Prostate gland (tissue), 2 donors: ENCODE measurements around the gene ANKS1B. TPM values are rescaled to one million over a fixed set of nuclear protein-coding genes. Genes with fewer than 3 reads are reported as not detected.
"Not testable (repeated sequence)": the region's sequence is repeated elsewhere in the genome, so short reads cannot be mapped to it uniquely, and the experiment has no call there.

ENCODE experiments used
- DNase-seq: peaks from one replicate; pipeline ENCODE4 v3.0.0-alpha.2; 2019; ENCODE audit warnings: low spot score
- H3K27ac ChIP-seq, 2 donors: fragments of 200-600 bp; sonication (generic); 2 replicates each; pipeline ENCODE4 v1.5.1; 2017 to 2019
- H3K27me3 ChIP-seq: fragments of 200-600 bp; sonication (generic); replicated peaks from 2 replicates; pipeline ENCODE4 v1.5.1; 2019; ENCODE audit not compliant: insufficient read depth
- H3K36me3 ChIP-seq, 2 donors: fragments of 200-600 bp; sonication (generic); 1 replicate in 1 of 2; 2 replicates in 1 of 2; pipeline versions ENCODE4 v1.5.1 to v1.8.1; 2017 to 2019
- H3K4me1 ChIP-seq: fragments of 200-600 bp; sonication (generic); replicated peaks from 2 replicates; pipeline ENCODE4 v1.5.1; 2019
- H3K4me3 ChIP-seq, 2 donors: fragments of 200-600 bp; sonication (generic); 2 replicates each; pipeline ENCODE4 v1.5.1; 2017 to 2019
- H3K9me3 ChIP-seq: fragments of 200-600 bp; sonication (generic); 2 replicates; pipeline ENCODE4 v1.5.1; 2017
- POLR2A ChIP-seq: fragments of 450-650 bp; IDR thresholded peaks from one replicate; pipeline ENCODE4 v1.6.1; 2016; ENCODE audit warnings: antibody characterized with exemption, mild to moderate bottlenecking
- POLR2AphosphoS5 ChIP-seq: sonication (generic); formaldehyde crosslinking; IDR thresholded peaks from one replicate; pipeline ENCODE4 v1.6.1; 2017; ENCODE audit warnings: antibody characterized with exemption
- WGBS: methylation state at CpG from one replicate; pipeline ENCODE4 v1.1.5; 2018; 5-methylcytosine and 5-hydroxymethylcytosine counted together
- intact Hi-C: fragments of 100-400 bp; cut with DNase I; formaldehyde crosslinking; loops from one replicate; pipeline ENCODE4 v1.14.2; 2022
- total RNA-seq, 2 donors: library from RNA; depleted of rRNA; stranded (reverse); fragments of >200 nt; gene quantifications; one replicate each; pipeline ENCODE4 v1.1.0, GENCODE V29; 2016
- TF ChIP-seq, protein P1 (sequence below), 4 experiments: fragments of 200-600 bp in 2 of 4; fragments of 450-650 bp in 2 of 4; sonication (generic) in 2 of 4; IDR thresholded peaks; 1 replicate in 3 of 4; 2 replicates in 1 of 4; pipeline ENCODE4 v1.5.1; 2016 to 2019; ENCODE audit warnings: antibody characterized with exemption in 4 of 4, mild to moderate bottlenecking in 2 of 4, moderate library complexity in 2 of 4

Gene ANKS1B
- total RNA-seq, 2 donors from 2014 or later = 13.0 to 17.4 TPM

DNA sequence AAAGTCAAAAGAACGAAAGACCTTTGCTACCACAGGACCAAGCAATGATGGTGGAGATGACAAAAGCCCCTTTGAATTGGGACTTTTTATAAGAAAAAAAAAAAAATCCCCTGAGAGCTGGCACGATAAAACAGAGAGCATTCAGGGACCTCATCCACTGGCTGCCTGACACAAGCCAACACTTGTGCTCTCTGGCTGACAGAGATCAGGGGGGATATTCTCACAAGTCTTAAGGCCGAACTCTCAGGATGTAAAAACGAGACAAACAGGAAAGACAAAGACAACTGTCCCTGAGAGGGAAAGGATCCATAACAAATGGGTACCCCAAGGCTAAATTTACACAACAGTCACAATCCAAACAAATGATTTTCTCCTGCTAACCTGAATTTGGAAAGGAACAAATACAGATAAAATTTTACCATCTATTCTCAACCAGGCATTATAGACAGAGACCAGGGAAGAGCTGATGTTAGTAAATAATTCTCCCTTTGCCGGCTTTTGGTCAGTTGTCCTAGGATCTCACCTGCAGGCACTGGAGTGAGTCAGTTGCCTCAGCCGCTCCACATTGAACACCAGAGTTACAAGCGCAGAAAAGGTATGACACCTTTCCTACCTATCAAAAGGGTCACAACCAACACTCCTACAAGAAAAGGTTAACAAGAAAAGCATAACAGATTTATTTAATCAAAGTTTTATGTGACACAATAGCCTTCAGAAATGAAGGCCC lies 375.1 kb downstream of the ANKS1B start:
- Histone ChIP-seq H3K4me3 (no peak overlapping the region), H3K36me3 (no peaks in the 10 kb centered on the region), H3K9me3 (no peaks in the 10 kb centered on the region), H3K27me3 (no peaks in the 10 kb centered on the region), H3K4me1 (no peaks in the 10 kb centered on the region), H3K27ac (no peak overlapping the region)
- intact Hi-C loops = no loop called here
- TF ChIP-seq, protein P1, sequence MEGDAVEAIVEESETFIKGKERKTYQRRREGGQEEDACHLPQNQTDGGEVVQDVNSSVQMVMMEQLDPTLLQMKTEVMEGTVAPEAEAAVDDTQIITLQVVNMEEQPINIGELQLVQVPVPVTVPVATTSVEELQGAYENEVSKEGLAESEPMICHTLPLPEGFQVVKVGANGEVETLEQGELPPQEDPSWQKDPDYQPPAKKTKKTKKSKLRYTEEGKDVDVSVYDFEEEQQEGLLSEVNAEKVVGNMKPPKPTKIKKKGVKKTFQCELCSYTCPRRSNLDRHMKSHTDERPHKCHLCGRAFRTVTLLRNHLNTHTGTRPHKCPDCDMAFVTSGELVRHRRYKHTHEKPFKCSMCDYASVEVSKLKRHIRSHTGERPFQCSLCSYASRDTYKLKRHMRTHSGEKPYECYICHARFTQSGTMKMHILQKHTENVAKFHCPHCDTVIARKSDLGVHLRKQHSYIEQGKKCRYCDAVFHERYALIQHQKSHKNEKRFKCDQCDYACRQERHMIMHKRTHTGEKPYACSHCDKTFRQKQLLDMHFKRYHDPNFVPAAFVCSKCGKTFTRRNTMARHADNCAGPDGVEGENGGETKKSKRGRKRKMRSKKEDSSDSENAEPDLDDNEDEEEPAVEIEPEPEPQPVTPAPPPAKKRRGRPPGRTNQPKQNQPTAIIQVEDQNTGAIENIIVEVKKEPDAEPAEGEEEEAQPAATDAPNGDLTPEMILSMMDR (IDR thresholded peaks at IDR 0.05) = no peak
- no peak for TF ChIP-seq POLR2A
- TF ChIP-seq POLR2AphosphoS5 = no peak
- WGBS = 40% methylated on average over 7 of the region's 7 CpGs
- DNase-seq = no peak

DNA sequence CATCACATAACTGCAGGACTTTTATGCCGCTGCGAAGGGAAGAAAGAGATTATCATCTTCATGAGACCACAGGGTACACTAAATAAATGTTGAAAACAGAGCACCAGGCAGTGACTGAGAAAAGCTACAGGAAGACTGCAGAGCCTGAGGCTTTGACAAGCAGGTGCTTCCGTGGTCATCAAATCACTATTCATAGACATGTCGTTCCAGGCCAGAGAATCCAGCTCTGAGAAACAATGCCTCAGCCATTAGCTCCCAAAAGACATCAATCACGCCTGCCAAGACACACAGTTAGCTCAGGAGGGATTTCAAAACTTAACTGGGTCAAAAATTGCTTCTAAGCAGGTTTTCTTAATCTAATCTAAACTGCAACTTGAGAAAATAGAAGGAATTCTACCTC lies 384.3 kb downstream of the ANKS1B start:
- intact Hi-C loops = no loop called here
- DNase-seq = no peak
- TF ChIP-seq POLR2AphosphoS5 = no peak
- TF ChIP-seq, protein P1 (IDR thresholded peaks at IDR 0.05) = no peak
- no peak for TF ChIP-seq POLR2A
- WGBS = 31% methylated on average over 5 of the region's 5 CpGs
- Histone ChIP-seq H3K27ac (no peak overlapping the region), H3K4me3 (no peak overlapping the region), H3K4me1 (no peaks in the 10 kb centered on the region), H3K27me3 (no peaks in the 10 kb centered on the region), H3K9me3 (no peaks in the 10 kb centered on the region), H3K36me3 (no peaks in the 10 kb centered on the region)

GRCh38 chr12:99598785-99599184 lies 386.0 kb downstream of the ANKS1B start:
- DNase-seq = no peak
- intact Hi-C loops = no loop called here
- no peak overlapping the region for H3K27ac ChIP-seq
- H3K4me1 ChIP-seq = no peaks in the 10 kb centered on the region
- no peaks in the 10 kb centered on the region for H3K36me3 ChIP-seq
- WGBS = 94% methylated on average over 2 of the region's 2 CpGs
- no peaks in the 10 kb centered on the region for H3K27me3 ChIP-seq
- no peak overlapping the region for H3K4me3 ChIP-seq
- TF ChIP-seq POLR2A (no peak), POLR2AphosphoS5 (no peak)
- TF ChIP-seq, protein P1 (IDR thresholded peaks at IDR 0.05) = no peak
- no peaks in the 10 kb centered on the region for H3K9me3 ChIP-seq

- no peaks in the 10 kb centered on the region for H3K36me3 ChIP-seq
- no peaks in the 10 kb centered on the region for H3K9me3 ChIP-seq
- H3K4me1 ChIP-seq = no peaks in the 10 kb centered on the region
- no peaks in the 10 kb centered on the region for H3K27me3 ChIP-seq
- no peak for DNase-seq
- WGBS = 86% methylated on average over 2 of the region's 2 CpGs
- H3K4me3 ChIP-seq = no peak overlapping the region
- intact Hi-C loops = no loop called here
- H3K27ac ChIP-seq = no peak overlapping the region
- TF ChIP-seq POLR2AphosphoS5 = no peak
- TF ChIP-seq, protein P1 (IDR thresholded peaks at IDR 0.05) = no peak
- no peak for TF ChIP-seq POLR2A
These were observed 388.0 kb downstream of the ANKS1B start for GRCh38 chr12:99596762-99597161.

DNA sequence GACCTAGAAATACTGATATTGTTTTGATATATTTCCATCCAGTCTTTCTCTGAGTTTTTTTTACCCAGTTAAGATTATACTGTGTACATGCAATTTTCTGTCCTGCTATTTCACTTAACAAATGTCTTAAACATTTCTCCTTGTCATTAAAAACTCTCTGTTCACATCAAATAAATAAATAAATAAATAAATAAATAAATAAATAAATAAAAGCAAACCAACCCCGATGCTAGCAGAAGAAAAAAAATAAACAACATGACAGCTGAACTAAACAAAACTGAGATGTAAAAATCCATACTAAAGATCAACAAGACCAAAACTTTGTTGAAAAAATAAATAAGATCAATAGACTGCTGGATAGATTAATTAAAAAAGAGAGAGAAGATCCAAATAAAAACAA lies 407.6 kb downstream of the ANKS1B start:
- H3K9me3 ChIP-seq, H3K36me3 ChIP-seq, intact Hi-C loops, H3K27ac ChIP-seq, H3K27me3 ChIP-seq, H3K4me3 ChIP-seq, DNase-seq, H3K4me1 ChIP-seq: not testable (repeated sequence)
- 93% methylated on average over 1 of the region's 1 CpG for WGBS
